Liver (tissue), 3 donors: Measurements from ENCODE around the gene PGLYRP3.

Source experiments
- ATF3 ChIP-seq: IDR thresholded peaks from 2 replicates; pipeline ENCODE4 v1.6.1; 2016; ENCODE audit warnings: antibody characterized with exemption
- CTCF ChIP-seq: fragments of 150-350 bp; IDR thresholded peaks from 2 replicates; pipeline ENCODE4 v1.5.1; 2017; ENCODE audit warnings: improper control_type of control experiment, low read depth, low read length; ENCODE audit not compliant: missing input control
- EGR1 ChIP-seq, 2 donors: IDR thresholded peaks; 2 replicates each; pipeline ENCODE4 v1.6.1; 2016 to 2018; ENCODE audit warnings: antibody characterized with exemption in 2 of 2, low read depth in 2 of 2
- FOXA2 ChIP-seq: IDR thresholded peaks from 2 replicates; pipeline ENCODE4 v1.6.1; 2016; ENCODE audit warnings: antibody characterized with exemption
- GABPA ChIP-seq, 2 donors: IDR thresholded peaks in 1 of 2; conservative IDR thresholded peaks in 1 of 2; 2 replicates each; pipeline ENCODE4 v1.6.1; 2016; ENCODE audit warnings: antibody characterized with exemption in 2 of 2, mild to moderate bottlenecking in 1 of 2, moderate library complexity in 1 of 2
- JUND ChIP-seq, 2 donors: IDR thresholded peaks; 2 replicates each; pipeline ENCODE4 v1.6.1; 2016; ENCODE audit warnings: antibody characterized with exemption in 2 of 2
- MAX ChIP-seq: IDR thresholded peaks from 2 replicates; pipeline ENCODE4 v1.6.1; 2016; ENCODE audit warnings: antibody characterized with exemption
- RAD21 ChIP-seq, 2 donors: IDR thresholded peaks; 2 replicates each; pipeline ENCODE4 v1.6.1; 2016; ENCODE audit warnings: antibody characterized with exemption in 2 of 2, mild to moderate bottlenecking in 2 of 2
- REST ChIP-seq: IDR thresholded peaks from 2 replicates; pipeline ENCODE4 v1.6.1; 2016; ENCODE audit warnings: antibody characterized with exemption, mild to moderate bottlenecking
- TAF1 ChIP-seq: conservative IDR thresholded peaks from 2 replicates; pipeline ENCODE4 v1.6.1; 2016; ENCODE audit warnings: antibody characterized with exemption, mild to moderate bottlenecking
- YY1 ChIP-seq: IDR thresholded peaks from 2 replicates; pipeline ENCODE4 v1.6.1; 2016; ENCODE audit warnings: antibody characterized with exemption, mild to moderate bottlenecking
- ZBTB33 ChIP-seq: IDR thresholded peaks from 2 replicates; pipeline ENCODE4 v1.6.1; 2016; ENCODE audit warnings: antibody characterized with exemption
- donor health status: healthy.
- donor health status: healthy.

- TF ChIP-seq CTCF (no peak), TAF1 (no peak), RAD21 (IDR thresholded peaks at IDR 0.05) (no peak), MAX (no peak), ATF3 (no peak), YY1 (no peak), REST (no peak), GABPA (IDR thresholded peaks at IDR 0.05 in 1 of 2, conservative IDR thresholded peaks at IDR 0.05 in 1 of 2) (no peak), ZBTB33 (no peak), EGR1 (IDR thresholded peaks at IDR 0.05; ENCODE audit: low read depth in 2 of 2) (no peak), JUND (IDR thresholded peaks at IDR 0.05) (no peak), FOXA2 (no peak)
Measured at GRCh38 chr1:153272186-153272585, 40.6 kb downstream of the PGLYRP3 start.
